ENCODE data around the gene CBY3.
"Not testable (repeated sequence)": the region's sequence is repeated elsewhere in the genome, so short reads cannot be mapped to it uniquely, and the experiment has no call there.

The CBY3 gene

DNA sequence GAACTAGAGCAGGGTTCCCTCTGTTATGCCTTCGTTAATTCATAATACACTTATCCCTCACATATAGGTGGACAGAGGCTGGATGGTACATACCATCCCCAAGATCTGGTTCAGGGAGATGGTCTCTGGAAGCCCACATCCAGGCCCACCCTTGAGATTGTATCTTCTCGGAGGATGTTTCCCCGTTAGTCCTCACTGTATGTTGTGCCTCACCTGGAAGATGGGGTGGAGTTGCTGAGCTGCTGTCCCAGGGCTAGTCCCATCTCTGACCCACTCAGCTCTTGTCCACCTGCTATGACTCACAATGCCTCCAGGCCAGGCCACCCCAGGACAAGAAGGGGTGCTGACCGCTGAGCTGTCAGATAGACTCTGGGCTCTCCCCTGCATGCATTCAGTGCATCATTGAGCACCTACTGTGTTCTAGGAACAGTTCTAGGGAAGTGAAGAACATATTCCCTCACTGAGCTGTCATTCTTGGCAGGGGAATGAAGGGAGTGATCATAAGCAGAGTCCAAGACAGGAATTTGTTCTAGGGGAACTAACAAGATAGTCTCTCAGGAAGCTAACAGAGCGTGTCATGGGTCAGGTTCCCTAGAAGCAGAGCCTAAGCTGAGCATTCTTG, at the start of gene CBY3:
Gene CBY3, minus strand, starts transcription at position 255 of the 622 bp plus-strand sequence. Its CDS starts 116 bp downstream, at position 139.
- no peak for DNase-seq

DNA sequence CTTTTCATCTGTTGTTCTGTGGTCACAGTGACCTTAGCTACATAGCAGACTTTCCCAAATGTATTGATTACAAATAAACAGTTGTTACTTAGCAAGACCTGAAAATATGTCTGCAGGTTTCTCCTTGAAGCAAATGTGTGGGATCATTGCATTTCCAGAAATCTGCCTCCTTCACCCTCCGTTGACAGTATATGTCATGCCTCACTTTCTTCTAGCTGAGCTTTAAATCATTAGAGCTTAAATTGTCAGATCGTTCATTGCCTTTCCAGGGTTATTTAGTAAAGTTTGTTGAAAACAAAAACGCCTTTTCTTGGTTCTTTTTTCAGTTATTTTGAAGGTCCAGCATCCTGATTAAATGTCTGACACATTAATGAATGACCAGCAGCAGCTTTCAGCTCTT, 49.5 kb upstream of the CBY3 start:
- DNase-seq = no peak

DNA sequence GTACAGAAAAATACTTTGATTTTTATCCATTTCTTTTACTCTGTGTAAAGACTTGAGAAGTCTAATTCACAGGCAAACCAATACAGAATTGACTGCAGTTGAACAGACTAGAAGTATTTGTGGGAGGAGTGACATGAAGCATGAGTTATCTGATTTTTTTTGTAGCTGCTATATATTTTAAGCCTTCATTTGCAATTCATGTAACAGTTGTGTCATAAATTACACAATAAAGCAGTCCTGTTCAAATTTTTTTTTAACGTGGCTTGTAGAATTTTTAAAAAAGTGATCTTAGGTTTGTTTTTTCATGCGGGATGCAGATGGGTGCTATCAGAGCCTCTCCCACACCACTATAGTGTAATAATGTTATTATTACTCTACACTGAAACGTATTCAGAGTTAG, 48.9 kb upstream of the CBY3 start:
- no peak for DNase-seq

DNA sequence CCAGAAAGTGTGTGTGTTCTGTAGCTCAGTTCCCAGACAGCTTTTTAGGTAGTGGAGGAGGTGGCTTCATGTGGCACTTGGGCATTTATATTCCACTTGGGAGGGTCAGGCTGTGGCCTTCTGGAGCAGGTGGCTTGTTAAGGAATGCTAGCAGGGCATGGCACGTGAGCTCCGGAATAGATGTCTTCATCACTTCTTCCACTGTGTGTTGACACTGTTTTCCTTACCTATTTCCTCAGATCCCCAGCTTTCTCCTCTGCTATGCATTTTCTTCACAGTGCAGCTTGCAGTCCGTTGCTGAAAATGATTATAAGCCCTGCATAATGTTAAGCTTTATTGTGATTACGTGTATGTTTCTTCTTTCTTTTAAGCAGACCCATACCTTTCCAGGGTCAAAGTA, 48.5 kb upstream of the CBY3 start:
- DNase-seq = no peak

DNA sequence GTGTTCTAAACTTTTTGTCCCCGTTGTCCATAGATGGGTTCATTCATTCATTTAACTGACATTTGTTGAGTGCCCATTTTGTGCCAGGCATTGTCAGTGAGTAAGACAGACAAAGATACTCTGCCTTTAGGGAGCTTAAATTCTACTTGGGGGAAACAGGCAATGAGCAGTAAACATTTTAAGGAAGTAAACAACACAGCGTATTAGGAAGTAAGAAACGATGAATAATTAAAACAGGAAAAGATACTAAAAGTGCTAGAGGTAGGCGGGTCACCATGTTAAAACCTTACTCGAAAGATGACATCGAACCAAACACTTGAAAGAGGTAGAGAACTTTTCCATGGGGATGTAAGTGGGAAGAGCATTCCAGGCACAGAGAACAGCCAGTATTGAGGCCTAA, 46.3 kb upstream of the CBY3 start:
- DNase-seq = no peak

DNA sequence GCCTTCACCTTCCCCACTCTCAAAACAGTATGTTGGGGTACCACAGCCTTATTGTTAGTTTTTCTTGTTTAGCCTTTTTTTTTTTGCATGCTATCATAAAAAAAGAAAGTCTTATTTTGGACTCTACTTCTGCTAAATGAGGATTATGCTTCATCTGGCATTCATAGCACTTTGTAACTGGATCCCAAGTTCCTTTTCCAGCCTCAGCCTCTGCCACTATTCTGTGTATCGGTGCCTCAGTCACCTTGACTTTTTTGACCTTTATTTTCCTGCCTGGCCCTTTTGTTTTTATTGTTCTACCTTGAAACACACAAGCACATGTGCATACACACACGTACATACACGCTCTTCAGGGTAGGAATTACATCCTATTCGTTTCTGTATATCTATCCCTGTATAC, 43.3 kb upstream of the CBY3 start:
- DNase-seq = no peak

DNA sequence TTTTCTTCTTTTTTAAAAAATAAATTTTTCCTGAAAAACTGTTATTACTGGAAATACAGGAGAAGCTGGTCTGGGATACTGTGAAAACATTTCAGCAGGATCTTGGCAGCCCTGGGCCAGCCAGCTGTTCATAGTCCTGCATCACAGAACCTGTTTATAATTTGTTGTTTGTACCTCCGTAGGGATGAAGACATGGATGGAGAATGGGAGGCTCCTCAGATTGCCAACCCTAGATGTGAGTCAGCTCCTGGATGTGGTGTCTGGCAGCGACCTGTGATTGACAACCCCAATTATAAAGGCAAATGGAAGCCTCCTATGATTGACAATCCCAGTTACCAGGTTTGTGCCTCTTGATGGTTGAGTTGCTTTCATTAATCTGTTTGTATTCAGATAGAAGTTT, 39.4 kb upstream of the CBY3 start:
- DNase-seq = no peak

DNA sequence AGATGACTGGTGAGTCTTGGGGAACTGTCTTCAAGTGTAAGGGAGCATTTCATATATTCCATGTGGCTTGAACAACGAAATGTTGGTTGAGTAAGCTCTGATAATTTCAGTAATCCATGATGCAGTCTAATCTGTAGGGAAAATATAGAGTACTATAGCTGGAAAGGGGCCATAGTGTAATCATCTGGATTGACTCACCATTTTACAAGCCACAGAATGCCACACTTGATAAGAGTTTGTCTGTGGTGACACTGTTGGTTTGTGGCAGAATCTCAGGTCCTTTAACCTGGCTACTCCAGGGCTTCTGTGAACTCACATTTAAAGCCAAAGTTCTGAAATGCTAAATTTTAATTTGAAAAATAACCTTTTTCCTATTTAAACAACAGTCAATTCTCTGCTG, 35.5 kb upstream of the CBY3 start:
- no peak for DNase-seq

DNA sequence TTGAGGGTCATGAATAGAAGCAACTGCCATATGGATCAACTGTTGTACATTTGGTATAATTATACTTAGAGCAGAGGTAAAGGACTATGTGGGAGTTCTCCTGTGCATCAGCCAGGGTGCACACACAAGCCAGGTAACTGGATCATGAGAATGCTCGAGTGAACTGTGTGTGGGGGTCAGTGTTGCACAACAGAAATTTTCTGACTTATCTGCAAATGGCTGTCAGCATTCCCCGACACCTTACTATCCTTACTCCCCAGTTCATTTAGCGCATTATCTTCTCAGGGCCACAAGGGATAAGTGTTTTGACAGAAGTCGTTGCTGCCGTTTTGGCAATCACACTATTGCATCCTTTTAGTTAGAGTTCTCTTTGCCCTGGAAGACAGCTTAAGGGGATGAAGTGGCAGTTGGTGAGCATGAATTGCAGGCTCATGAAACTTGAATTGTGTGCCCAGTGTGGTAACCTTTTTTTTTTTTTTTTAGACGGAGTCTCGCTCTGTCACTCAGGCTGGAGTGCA, 19.6 kb upstream of the CBY3 start:
- no peak for DNase-seq

DNA sequence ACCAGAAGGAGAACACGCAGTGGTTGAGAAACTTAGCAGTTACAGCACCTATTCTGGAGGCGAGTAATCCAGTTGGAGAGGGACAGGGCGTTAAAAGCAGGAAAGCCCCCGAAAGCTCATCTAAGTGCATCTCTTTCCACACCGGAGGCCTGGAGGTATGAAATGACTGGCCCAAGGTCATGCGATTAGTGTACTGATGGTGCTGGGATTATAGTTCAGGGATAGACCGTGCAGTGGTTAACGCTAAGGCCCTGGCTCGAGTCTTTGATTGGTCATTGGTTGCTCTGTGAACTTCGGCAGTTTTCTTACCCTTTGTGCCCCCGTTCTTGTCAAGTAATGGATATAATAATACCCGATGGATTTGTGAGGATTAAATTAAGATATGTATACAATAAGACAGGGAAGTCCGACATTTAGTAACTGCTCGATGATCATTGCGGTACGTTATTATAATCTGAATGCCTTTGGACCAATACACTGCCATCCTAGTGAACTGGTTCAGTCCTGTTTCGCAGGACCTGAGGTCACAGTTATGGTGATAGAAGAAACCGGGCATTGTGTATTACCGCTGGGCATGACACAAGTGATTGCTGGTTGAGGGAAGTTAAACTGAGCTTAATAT, 18.9 kb upstream of the CBY3 start:
- no peak for DNase-seq

DNA sequence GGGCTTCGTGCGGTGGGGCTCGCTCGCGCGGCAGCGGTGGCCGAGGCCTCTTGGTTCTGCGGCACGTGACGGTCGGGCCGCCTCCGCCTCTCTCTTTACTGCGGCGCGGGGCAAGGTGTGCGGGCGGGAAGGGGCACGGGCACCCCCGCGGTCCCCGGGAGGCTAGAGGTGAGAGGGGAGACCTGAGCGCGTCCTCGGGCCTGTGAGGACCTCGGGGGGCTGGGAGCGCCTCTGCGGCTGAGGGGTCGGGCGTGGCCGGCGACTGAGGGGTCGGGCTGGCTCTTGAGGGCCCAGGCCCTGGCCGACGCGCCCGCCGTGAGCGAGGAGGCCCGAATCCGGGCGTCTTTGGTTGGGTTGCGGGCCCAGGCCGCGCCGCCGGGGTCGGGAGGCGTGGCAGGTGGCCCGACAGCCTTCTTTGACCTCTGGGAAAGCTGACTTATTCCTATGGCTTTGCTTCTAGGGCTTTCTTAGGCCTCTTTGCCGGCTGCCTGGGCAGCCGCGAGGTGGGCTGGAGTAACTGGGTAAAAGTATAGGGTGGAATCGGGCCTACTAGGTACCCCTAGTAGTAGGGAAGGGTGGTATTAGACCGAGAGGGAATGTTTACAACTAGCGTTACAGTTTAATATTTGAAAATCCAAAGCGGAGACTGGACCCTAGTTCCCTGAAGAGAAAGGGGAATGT, 18.2 kb upstream of the CBY3 start, which contains the start of gene CANX:
Gene CANX, plus strand, starts transcription at position 33 of the 681 bp plus-strand sequence. CDS start 6,715 bp downstream, outside the sequence.
- no peak for DNase-seq

DNA sequence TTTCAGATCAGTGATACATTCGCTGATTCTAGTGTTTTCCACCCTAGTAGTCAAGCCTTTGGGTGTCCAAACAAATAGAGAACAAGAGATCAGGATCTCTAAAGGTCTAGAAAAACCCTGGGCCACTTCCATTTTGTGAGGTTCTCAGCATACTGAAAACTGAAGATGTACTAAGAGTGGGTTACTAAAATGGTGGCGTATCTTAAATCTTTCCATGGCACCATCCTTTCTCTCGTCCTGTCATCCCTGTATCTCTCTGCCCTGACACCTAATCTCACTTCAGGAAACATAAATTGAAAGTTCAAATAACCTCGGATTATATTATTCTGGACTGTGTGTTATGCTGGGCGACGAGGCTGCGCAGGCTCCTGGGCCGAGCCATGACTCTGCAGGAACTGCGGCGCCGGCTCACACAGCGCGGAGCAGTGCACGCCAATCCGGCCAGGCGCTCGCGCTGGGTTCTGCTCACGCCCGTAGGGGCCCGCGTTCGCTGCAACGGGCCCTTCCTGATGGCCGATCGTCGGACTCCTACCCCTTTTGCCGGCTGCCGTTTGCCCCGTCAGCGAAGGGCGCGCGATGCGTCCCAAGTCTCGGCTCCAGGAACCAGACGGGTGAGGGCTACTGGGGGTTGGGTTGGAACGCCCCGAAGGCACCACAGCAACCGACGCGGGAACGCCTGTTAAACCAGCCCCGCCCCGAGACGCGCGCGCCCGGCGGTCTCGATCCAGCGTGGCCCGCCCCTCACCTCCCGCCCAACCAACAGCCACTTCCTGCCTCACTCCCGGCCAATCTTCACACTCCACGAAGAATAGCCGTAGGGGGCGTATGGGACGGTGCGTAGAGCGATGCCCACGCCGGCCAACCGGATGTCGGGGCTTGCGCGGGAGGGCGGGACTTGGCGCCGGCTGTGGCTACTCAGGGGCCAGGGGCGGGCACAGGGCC, 17.4 kb upstream of the CBY3 start:
- peak; percentile 98 for DNase-seq

DNA sequence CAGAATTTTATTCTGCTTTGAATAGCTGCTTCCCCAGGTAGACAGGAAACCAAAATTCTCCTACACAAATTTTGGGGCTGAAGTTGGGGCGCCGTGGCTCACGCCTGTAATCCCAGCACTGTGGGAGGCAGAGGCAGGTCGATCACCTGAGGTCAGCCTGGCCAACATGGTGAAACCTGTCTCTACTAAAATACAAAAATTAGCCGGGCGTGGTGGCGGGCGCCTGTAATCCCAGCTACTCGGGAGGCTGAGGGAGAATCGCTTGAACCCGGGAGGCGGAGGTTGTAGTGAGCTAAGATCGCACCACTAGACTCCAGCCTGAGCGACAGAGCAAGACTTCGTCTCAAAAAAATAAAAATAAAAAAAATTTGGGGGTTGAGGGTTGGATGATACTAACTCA, 16.7 kb upstream of the CBY3 start:
- DNase-seq = not testable (repeated sequence)

DNA sequence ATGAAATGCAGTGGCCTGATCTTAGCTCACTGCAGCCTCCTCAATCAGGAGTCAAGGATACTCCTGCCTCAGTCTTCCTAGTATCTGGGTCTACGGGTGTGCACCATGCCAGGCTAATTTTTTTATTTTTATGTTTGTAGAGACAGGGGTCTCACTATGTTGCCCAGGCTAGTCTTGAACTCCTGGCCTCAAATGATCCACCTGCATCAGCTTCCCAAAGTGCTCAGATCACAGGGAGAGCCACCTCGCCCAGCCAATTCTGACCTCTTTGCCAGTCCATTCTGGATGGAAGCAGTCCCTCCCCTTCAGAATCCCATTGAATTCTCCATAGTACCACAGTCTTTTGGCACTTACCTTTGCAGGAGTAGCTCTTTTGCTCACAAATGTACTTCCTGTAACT, 16.3 kb upstream of the CBY3 start:
- DNase-seq = no peak

DNA sequence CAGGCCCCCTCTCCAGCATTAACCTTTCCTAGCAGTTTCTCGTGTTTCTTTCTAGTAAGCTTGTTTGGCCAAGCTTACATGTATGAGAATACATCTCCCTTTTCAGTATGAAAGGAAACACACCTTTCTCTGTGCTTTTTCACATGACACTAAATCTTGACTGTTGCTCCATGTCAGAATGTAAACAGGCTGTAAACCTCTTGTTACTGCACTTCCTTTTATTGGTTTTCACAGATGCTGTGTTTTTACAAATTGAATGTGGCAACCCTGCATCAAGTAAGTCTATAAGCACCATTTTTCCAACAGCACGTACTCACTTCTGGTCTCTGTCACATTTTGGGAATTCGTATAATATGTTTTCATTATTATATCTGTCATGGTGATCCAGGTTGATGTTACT, 15.8 kb upstream of the CBY3 start:
- no peak for DNase-seq

DNA sequence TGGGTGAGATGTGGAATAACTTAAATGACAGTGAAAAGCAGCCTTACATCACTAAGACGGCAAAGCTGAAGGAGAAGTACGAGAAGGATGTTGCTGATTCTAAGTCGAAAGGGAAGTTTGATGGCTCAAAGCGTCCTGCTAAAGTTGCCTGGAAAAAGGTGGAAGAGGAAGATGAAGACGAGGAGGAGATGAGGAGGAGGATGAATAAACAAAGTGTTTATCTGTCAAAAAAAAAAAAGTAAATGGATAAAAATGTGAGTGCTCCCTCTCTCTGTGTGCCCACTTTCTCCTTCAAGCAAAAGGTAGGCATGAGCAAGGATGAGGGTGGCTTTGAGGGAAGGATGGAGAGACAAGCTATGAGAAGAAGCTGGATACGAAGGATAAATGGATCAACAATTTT, 13.7 kb upstream of the CBY3 start:
- no peak for DNase-seq

DNA sequence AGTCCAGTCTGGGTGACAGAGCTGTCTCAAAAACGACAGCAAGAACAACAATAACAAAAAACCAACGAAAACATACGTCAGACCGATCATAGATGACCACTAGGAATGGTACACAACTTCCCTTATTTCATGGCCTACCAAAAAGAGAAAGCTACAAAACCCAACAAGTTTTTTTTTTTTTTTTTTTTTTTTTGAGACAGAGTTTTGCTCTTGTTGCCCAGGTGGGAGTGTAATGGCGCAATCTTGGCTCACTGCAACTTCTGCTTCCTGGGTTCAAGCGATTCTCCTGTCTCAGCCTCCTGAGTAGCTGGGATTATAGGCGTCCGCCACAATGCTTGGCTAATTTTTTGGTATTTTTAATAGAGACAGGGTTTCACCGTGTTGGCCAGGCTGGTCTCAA, 8.4 kb upstream of the CBY3 start:
- not testable (repeated sequence) for DNase-seq

DNA sequence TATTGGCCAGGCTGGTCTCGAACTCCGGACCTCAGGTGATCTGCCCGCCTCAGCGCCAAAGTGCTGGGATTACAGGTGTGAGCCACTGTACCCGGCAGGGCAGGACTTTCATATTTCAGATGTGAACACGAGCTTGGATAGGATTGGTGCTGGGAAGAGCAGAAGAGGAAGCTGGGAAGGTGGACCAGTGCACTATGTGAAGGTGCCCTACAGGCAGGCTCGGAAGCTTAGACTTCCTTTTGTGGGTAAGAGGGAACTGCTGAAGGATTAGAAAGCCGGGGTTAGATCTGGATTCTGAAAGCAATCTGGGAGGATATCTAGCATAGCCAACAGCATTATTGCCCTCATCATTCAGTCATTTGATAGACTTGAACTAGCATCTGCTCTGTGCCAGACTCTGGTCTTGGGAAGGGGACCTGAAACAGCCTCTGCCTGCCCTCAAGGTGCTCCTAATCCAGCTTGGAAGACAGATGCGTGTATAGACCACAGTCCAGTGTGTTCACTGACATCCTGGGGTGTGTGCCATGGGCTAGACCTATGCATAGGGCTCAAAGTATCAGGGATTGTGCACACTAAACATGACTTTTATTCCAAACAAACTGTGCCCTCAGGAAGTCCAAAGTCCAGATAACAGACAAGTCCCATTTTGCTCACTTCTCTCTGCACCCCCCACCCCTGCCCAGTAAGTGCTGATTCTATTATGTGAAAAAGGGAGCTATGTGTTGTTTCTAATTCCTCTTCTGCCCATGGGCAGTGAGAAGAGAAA, 637 bp downstream of the CBY3 start:
- DNase-seq = no peak

DNA sequence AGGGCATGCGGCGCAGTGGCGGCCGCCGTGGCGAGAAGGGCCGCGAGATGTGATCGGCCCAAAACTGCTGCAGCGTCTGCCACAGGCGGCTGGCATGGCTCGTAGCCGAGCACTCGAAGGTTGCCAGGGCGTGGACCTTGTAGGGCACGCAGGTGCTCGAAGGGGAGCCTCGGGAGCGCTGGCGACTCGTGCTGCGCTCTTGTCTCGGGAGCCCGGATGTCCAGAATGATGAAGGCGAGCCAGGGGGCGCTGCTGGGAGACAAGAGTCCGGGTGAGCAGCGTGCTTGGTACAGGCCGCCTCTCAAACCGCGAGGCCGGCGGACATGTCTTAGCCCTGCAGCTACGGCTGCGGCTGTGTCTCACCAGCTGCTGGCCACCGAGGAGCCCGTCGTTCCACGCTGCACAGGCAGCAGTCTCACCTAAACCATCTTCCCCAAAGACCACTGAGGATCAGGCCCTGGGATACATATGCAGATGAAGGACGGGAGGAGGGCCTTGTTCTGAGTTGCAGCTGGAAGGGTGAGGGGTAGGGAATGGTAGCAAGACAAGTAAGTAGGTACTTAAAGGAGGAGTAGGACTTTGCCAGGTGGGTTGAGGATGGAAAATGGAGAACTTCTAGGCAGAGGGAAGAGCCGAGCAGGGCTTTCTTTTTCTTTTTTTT, 1.7 kb downstream of the CBY3 start:
- DNase-seq = peak; percentile 77

DNA sequence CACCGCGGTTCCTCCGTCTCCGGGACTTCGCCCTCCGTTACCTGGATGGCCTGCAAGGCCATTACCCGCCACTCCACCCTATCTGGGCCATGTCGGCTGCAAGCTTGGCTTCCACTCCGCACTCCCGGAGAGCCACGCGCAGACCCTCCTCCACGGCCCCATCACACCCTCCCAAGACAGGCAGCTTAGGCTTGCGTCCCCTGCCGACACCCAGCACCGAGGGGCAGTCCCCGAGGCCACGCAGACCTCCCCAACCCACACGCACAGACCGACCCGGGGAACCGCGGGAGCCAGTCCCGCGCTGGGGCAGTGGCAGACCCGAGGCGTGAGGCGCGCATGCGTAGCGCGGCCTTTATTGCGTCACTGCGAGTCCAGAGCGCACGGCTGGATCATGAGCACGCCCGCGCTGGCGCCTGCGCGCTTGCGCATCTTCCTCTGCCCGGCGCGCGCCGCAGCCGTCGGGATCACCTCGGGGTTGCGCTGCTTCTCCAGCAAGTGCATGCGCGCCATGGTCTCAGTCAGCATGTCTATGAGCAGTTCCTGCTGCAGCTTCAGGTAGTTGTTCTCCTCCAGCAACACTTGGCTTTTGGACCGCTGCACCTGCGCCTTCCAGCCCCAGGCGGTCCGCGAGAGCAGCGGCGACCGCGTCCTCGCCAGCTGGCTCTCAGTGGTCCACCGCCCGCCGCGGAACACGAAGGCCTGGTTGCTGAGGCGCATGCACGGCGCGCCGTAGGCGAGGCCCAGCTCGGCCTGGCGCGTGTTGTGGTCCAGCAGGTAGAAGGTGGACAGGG, 2.4 kb downstream of the CBY3 start:
- peak; percentile 97 for DNase-seq

DNA sequence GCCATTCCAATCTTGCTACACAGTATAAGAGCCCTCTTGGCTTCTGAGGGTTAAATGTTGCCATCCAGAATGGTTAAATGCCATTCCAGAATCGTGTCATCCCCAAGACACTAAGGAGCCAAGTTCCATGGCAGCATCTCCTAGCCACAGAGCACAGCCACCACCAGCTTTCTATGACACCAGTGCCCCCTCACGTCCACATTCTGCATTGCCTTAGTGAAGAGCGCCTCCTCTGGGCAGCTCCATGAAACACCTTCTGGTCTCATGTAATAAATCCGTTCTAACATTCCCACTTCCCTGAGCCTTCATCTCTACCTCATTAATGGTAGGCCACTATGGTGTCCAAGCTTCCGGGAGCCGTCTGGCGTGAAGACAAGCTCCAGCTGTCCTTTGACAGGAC, 12.4 kb downstream of the CBY3 start:
- peak; percentile 53 for DNase-seq
